ENCODE results near the gene TTC16. TPM values are rescaled to one million over a fixed set of nuclear protein-coding genes. Genes with fewer than 3 reads are reported as not detected.

TTC16 gene
- polyA plus RNA-seq, 4 donors = 0.01 to 0.03 TPM; not detected in 2

DNA sequence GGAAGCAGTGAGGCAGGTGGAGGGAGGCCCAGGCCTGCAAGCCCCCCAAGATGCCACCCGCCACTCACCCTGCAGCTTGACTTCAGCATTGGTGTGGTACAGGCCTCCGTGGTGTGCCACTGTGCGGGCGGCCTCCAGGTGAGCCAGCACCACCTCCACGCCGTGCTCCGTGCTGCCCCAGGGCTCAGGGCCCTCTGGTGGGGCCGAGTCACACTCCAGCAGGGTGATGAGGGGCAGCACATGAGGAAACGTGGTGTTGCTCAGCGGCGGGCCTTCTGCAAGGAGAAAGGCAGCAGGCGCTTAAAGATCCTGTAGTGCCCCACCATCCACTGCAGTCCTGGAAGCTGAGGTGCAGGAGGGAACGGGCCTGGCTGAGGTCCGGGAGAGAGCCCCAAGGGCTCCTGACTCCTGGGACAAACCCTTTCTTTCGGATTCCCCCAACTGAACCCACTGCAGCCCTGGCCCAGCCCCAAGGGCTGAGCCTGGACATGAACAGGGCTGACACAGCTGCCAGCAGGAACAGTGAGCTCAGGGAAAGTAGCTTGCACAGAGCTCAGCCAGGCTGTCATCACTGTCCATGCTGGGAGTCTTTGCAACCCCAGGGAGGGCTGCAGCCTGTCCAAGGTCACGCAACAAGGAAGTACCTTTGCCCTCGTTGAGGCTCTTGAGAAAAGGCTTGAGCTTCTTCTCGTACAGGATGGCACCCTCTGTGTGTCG, 23.9 kb downstream of the TTC16 start:
- peaks cover 0 to 7% (median 0%) of the 10 kb centered on the region in 3 donors for H3K4me1 ChIP-seq (ENCODE audit: control insufficient read depth in 3 of 3, insufficient read depth in 2 of 3, low read depth in 1 of 3, low read length in 2 of 3)
- no peak for FAIRE-seq
- no peak for DNase-seq
- peak overlapping the region in 1 of 3 donors; percentile 48 for H3K27ac ChIP-seq (ENCODE audit: low read depth in 1 of 3, low read length in 2 of 3)
- H3K4me3 ChIP-seq (ENCODE audit: low read depth in 1 of 3, low read length in 3 of 3) = no peak overlapping the region
- H3K36me3 ChIP-seq (ENCODE audit: control insufficient read depth in 3 of 3, insufficient read depth in 2 of 3, low read depth in 1 of 3, low read length in 3 of 3) = peaks cover 0 to 20% (median 0%) of the 10 kb centered on the region in 3 donors
- H3K27me3 ChIP-seq (ENCODE audit: control insufficient read depth in 3 of 3, insufficient read depth in 3 of 3, low read length in 3 of 3) = peaks cover 0 to 41% (median 0%) of the 10 kb centered on the region in 3 donors
- 76 to 84% (median 82%) methylated on average over 19 of the region's 19 CpGs for WGBS, 3 donors
- H3K9me3 ChIP-seq (ENCODE audit: control insufficient read depth in 2 of 2, insufficient read depth in 1 of 2, low read depth in 1 of 2, low read length in 1 of 2) = no peaks in the 10 kb centered on the region

DNA sequence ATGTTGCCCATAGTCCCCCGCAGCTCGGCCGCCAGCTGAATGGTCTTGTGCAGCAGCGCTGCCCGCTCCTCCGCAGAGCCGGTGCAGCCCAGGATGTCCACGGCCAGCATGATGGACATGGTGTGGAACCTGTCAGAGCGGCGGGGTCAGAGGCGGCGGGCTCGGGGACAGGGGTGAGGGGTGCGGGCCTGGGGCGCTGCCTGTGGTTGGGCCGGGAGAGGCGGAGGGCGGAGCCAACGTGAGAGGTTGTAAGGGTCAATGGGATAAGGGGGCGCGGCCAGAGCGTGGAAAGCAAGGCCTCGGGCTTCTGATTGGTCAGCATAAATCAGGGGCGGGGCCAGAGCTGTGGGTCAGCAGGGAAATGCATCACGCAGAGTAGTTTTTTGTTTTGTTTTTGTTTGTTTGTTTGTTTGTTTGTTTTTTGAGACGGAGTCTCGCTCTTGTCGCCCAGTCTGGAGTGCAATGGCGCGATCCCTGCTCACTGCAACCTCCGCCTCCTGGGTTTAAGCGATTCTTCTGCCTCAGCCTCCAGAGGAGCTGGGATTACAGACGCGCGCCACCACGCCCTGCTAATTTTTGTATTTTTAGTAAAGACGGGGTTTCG, 26.1 kb downstream of the TTC16 start:
- Histone ChIP-seq H3K9me3 (ENCODE audit: control insufficient read depth in 2 of 2, insufficient read depth in 1 of 2, low read depth in 1 of 2, low read length in 1 of 2) (no peaks in the 10 kb centered on the region), H3K4me1 (ENCODE audit: control insufficient read depth in 3 of 3, insufficient read depth in 2 of 3, low read depth in 1 of 3, low read length in 2 of 3) (peaks cover 0 to 4% (median 0%) of the 10 kb centered on the region in 3 donors), H3K27ac (ENCODE audit: low read depth in 1 of 3, low read length in 2 of 3) (peak overlapping the region in 1 of 3 donors; percentile 11), H3K36me3 (ENCODE audit: control insufficient read depth in 3 of 3, insufficient read depth in 2 of 3, low read depth in 1 of 3, low read length in 3 of 3) (peaks cover 0 to 20% (median 0%) of the 10 kb centered on the region in 3 donors), H3K27me3 (ENCODE audit: control insufficient read depth in 3 of 3, insufficient read depth in 3 of 3, low read length in 3 of 3) (peaks cover 0 to 47% (median 0%) of the 10 kb centered on the region in 3 donors), H3K4me3 (ENCODE audit: low read depth in 1 of 3, low read length in 3 of 3) (no peak overlapping the region)
- WGBS, 3 donors = 24 to 62% (median 46%) methylated on average over 37 to 38 of the region's 38 CpGs
- DNase-seq (peak; percentile 53 to 65), FAIRE-seq (no peak)

DNA sequence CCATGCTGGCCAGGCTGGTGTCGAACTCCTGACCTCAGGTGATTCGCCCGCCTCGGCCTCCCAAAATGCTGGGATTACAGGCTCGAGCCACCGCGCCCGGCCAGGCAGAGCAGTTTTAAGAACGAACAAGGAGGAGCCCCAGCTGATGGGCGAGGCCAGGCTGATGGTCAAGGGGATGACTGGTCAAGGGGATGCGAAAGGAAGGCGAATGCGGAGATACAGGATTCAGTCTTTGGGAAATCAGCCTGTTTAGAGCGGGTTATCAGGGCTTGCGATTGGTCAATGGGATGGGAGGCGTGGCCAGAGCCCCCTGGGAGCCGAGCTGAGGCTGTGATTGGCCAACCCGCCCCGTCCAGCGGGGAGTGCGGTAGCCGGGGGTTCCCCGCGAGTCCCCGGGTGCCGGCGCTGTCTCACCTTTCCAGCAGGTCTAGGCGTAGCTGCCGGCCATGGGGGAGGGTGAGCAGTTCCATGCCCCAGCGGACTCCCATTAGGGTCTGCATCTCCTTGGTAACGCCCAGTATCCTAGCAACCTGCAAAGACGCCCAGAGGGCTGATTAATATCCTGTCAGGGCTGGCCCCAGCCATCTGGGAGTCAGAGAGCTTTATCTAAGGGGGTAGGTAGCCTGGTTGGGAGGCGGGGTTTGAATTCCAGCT, 26.7 kb downstream of the TTC16 start:
- FAIRE-seq (no peak), DNase-seq (peak; percentile 22 to 48)
- no peaks in the 10 kb centered on the region for H3K9me3 ChIP-seq (ENCODE audit: control insufficient read depth in 2 of 2, insufficient read depth in 1 of 2, low read depth in 1 of 2, low read length in 1 of 2)
- H3K4me1 ChIP-seq (ENCODE audit: control insufficient read depth in 3 of 3, insufficient read depth in 2 of 3, low read depth in 1 of 3, low read length in 2 of 3) = peaks cover 0 to 4% (median 0%) of the 10 kb centered on the region in 3 donors
- peaks cover 0 to 20% (median 0%) of the 10 kb centered on the region in 3 donors for H3K36me3 ChIP-seq (ENCODE audit: control insufficient read depth in 3 of 3, insufficient read depth in 2 of 3, low read depth in 1 of 3, low read length in 3 of 3)
- H3K4me3 ChIP-seq (ENCODE audit: low read depth in 1 of 3, low read length in 3 of 3) = no peak overlapping the region
- peaks cover 0 to 47% (median 0%) of the 10 kb centered on the region in 3 donors for H3K27me3 ChIP-seq (ENCODE audit: control insufficient read depth in 3 of 3, insufficient read depth in 3 of 3, low read length in 3 of 3)
- 22 to 55% (median 36%) methylated on average over 28 to 33 of the region's 33 CpGs for WGBS, 3 donors
- H3K27ac ChIP-seq (ENCODE audit: low read depth in 1 of 3, low read length in 2 of 3) = peak overlapping the region in 1 of 3 donors; percentile 11

DNA sequence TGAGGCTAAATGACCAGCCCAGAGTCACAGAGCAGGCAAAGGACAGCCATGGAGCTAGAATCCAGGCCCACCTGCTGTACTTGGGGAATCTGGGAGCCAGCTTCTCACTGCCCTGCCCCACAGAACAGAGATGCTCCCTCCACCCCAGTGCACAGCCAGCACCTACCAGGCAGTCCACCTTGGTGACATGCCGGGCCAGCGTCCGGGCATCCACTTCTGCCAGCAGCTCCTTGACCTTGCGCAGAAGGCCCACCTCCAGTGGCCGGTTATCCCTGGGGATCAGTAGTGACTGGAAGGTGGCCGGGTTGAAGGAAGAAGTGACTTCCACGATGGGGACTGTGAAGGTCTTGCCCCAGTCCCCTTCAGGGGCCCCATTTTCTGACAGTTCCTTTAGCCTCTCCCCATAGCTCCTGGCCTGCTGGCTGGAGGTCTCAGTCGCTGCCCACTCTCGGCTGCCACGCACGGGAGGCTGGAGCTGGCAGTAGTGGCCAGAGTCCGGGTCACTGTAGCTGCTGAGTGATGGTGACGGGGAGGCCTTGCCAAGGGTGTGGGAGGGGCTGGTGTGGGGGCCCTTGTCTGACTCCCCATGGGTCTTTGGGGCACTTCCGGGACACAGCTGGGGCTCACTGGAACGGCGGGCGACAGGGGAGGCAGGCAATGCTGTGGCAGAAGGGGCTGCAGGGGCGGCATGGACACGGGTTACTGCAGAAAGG, 28.7 kb downstream of the TTC16 start:
- Histone ChIP-seq H3K4me1 (ENCODE audit: control insufficient read depth in 3 of 3, insufficient read depth in 2 of 3, low read depth in 1 of 3, low read length in 2 of 3) (peaks cover 0 to 4% (median 0%) of the 10 kb centered on the region in 3 donors), H3K27me3 (ENCODE audit: control insufficient read depth in 3 of 3, insufficient read depth in 3 of 3, low read length in 3 of 3) (peaks cover 0 to 49% (median 0%) of the 10 kb centered on the region in 3 donors), H3K36me3 (ENCODE audit: control insufficient read depth in 3 of 3, insufficient read depth in 2 of 3, low read depth in 1 of 3, low read length in 3 of 3) (peaks cover 0 to 18% (median 0%) of the 10 kb centered on the region in 3 donors), H3K4me3 (ENCODE audit: low read depth in 1 of 3, low read length in 3 of 3) (no peak overlapping the region), H3K9me3 (ENCODE audit: control insufficient read depth in 2 of 2, insufficient read depth in 1 of 2, low read depth in 1 of 2, low read length in 1 of 2) (no peaks in the 10 kb centered on the region), H3K27ac (ENCODE audit: low read depth in 1 of 3, low read length in 2 of 3) (no peak overlapping the region)
- DNase-seq = no peak
- 87 to 92% (median 88%) methylated on average over 19 of the region's 19 CpGs for WGBS, 3 donors
- FAIRE-seq = no peak

DNA sequence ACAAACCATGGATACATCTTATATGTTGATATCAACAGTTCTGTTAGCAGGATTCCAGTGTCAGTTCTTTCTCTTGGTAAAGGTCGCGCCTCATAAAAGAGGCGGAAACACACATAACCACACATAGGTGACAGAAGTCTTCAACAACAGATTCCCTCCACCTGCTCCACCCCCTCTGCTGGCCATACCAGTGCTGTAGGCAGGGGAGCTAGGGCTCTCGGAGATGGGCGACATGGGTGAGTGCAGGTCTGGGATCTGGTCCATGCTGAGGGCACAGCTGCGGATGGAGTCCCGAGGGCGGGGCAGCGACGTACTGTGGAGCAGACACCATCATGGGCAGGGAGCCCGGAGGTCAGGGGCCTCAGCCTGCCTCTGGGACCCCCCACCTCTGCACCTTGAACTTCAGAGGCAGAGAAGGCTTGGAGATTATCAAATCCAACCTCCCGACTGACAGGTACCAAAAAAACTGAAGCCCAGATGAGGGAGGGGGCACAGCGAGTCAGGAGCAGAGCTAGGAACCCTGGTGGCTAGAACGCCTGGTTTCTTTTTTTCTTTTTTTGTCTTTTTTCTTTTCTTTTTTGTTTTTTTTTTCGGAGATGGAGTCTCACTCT, 31.2 kb downstream of the TTC16 start:
- H3K36me3 ChIP-seq (ENCODE audit: control insufficient read depth in 3 of 3, insufficient read depth in 2 of 3, low read depth in 1 of 3, low read length in 3 of 3) = peaks cover 0 to 14% (median 0%) of the 10 kb centered on the region in 3 donors
- DNase-seq (no peak), FAIRE-seq (no peak)
- no peak overlapping the region for H3K4me3 ChIP-seq (ENCODE audit: low read depth in 1 of 3, low read length in 3 of 3)
- peaks cover 0 to 4% (median 0%) of the 10 kb centered on the region in 3 donors for H3K4me1 ChIP-seq (ENCODE audit: control insufficient read depth in 3 of 3, insufficient read depth in 2 of 3, low read depth in 1 of 3, low read length in 2 of 3)
- H3K27me3 ChIP-seq (ENCODE audit: control insufficient read depth in 3 of 3, insufficient read depth in 3 of 3, low read length in 3 of 3) = peaks cover 0 to 43% (median 0%) of the 10 kb centered on the region in 3 donors
- WGBS, 3 donors = 52 to 68% (median 63%) methylated on average over 15 of the region's 15 CpGs
- no peaks in the 10 kb centered on the region for H3K9me3 ChIP-seq (ENCODE audit: control insufficient read depth in 2 of 2, insufficient read depth in 1 of 2, low read depth in 1 of 2, low read length in 1 of 2)
- no peak overlapping the region for H3K27ac ChIP-seq (ENCODE audit: low read depth in 1 of 3, low read length in 2 of 3)

- WGBS, 3 donors = 89 to 94% (median 92%) methylated on average over 26 of the region's 26 CpGs
Measured at GRCh38 chr9:127749090-127749787, 33.4 kb downstream of the TTC16 start.

DNA sequence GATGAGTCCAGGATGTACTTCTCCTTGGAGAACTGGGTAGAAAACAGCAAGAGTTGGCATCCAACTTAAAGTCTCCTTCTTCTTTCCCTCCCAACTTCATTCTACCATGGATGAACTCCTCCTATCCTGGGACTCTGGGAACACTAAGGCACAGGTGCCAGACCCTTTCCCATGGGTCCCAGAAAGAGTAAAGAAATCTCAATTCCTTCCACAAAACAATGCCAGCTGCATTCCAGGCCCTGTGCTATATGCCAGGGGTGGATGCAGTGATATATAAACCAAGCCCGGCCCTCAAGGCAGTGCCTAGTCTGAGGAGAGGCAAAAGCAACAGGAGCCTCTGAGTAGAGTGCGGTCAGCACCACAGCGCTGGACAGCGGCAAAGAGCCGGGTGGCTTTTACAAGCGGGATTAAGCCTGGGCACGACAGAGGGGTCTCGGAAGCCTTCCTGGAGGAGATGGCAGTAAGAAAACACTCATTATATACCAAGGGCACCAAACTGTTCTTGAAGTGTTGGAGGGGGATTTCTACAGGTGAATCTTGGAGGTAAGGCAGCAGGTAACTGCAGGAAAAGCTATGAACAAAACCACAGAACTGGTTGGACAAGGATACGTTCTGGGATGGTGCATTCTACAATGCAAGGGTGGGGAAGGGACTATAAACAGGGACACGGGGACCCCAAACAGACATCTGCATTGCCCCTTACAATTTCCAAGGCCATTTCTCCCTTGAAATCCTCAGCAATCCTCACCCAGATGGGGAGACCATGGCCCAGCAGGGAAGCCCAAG, 35.6 kb downstream of the TTC16 start:
- no peaks in the 10 kb centered on the region for H3K4me1 ChIP-seq (ENCODE audit: control insufficient read depth in 3 of 3, insufficient read depth in 2 of 3, low read depth in 1 of 3, low read length in 2 of 3)
- H3K36me3 ChIP-seq (ENCODE audit: control insufficient read depth in 3 of 3, insufficient read depth in 2 of 3, low read depth in 1 of 3, low read length in 3 of 3) = peaks cover 0 to 7% (median 0%) of the 10 kb centered on the region in 3 donors
- DNase-seq (peak in 1 of 2 donors; percentile 55), FAIRE-seq (no peak)
- H3K9me3 ChIP-seq (ENCODE audit: control insufficient read depth in 2 of 2, insufficient read depth in 1 of 2, low read depth in 1 of 2, low read length in 1 of 2) = no peaks in the 10 kb centered on the region
- no peak overlapping the region for H3K4me3 ChIP-seq (ENCODE audit: low read depth in 1 of 3, low read length in 3 of 3)
- H3K27ac ChIP-seq (ENCODE audit: low read depth in 1 of 3, low read length in 2 of 3) = no peak overlapping the region
- H3K27me3 ChIP-seq (ENCODE audit: control insufficient read depth in 3 of 3, insufficient read depth in 3 of 3, low read length in 3 of 3) = peaks cover 0 to 50% (median 8%) of the 10 kb centered on the region in 3 donors
- WGBS, 3 donors = 14 to 39% (median 33%) methylated on average over 10 of the region's 10 CpGs

More at GRCh38 chr9:127749090-127749787, 33.4 kb downstream of the TTC16 start:
- peaks cover 0 to 12% (median 0%) of the 10 kb centered on the region in 3 donors for H3K36me3 ChIP-seq (ENCODE audit: control insufficient read depth in 3 of 3, insufficient read depth in 2 of 3, low read depth in 1 of 3, low read length in 3 of 3)
- H3K4me1 ChIP-seq (ENCODE audit: control insufficient read depth in 3 of 3, insufficient read depth in 2 of 3, low read depth in 1 of 3, low read length in 2 of 3) = no peaks in the 10 kb centered on the region
- FAIRE-seq (no peak), DNase-seq (no peak)
- no peaks in the 10 kb centered on the region for H3K9me3 ChIP-seq (ENCODE audit: control insufficient read depth in 2 of 2, insufficient read depth in 1 of 2, low read depth in 1 of 2, low read length in 1 of 2)
- no peak overlapping the region for H3K4me3 ChIP-seq (ENCODE audit: low read depth in 1 of 3, low read length in 3 of 3)
- H3K27me3 ChIP-seq (ENCODE audit: control insufficient read depth in 3 of 3, insufficient read depth in 3 of 3, low read length in 3 of 3) = peaks cover 0 to 46% (median 4%) of the 10 kb centered on the region in 3 donors
- no peak overlapping the region for H3K27ac ChIP-seq (ENCODE audit: low read depth in 1 of 3, low read length in 2 of 3)
